ENCODE measurements around the gene LPIN1. TPM values are rescaled to one million over a fixed set of nuclear protein-coding genes. Genes with fewer than 3 reads are reported as not detected.
"Not testable (repeated sequence)": the region's sequence is repeated elsewhere in the genome, so short reads cannot be mapped to it uniquely, and the experiment has no call there.

Gene LPIN1
- total and polyA plus RNA-seq, 8 donors, result 7.3 to 152 (median 18.2) TPM

DNA sequence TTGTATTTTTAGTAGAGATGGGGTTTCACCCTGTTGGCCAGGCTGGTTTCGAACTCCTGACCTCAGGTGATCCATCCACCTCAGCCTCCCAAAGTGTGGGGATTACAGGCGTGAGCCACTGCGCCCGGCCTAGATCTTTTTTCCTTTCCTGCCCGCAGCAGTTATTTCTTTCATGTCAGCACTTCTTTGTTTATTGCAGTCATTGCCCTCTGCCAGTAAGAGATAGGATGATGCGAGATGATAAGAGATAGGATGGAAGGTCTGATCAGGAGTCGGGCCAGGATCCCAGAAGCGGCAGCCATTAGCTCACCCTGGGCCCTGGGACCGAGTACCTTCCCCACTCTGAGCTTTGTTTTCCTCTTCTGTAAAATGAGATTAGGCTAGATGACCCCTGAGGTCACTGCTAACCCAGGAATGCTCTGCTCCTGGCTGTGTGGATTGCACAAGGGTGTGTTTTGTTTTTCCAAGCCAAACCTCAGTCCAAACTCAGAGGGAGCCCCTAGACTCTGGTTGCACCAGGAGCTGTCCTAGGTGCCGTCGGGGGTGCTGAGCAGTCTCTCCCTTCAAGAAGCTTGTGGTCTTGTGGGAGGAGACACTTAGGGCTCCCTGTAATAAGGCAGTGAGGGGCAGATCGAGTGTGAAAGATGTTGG, 63.3 kb downstream of the LPIN1 start:
- no peak for DNase-seq
- peaks cover 30 to 97% (median 87%) of the 10 kb centered on the region in 4 donors for H3K36me3 ChIP-seq
- no peaks in the 10 kb centered on the region for H3K9me3 ChIP-seq
- no peak overlapping the region for H3K27ac ChIP-seq
- no peaks in the 10 kb centered on the region for H3K4me1 ChIP-seq
- no peak for TF ChIP-seq POLR2AphosphoS5 (IDR thresholded peaks at IDR 0.05)
- TF ChIP-seq EP300 (IDR thresholded peaks at IDR 0.05), result no peak
- no peak for TF ChIP-seq POLR2A (IDR thresholded peaks at IDR 0.05)
- TF ChIP-seq CTCF (IDR thresholded peaks at IDR 0.05), result no peak
- no peak overlapping the region for H3K4me3 ChIP-seq
- intact Hi-C loops (cut with DNase I; ENCODE audit: low total_unique reads), result no loop called here
- 90 to 96% (median 92%) methylated on average over 12 of the region's 12 CpGs for WGBS, 5 donors
- H3K27me3 ChIP-seq, result no peaks in the 10 kb centered on the region

GRCh38 chr2:11810237-11810977, 64.0 kb downstream of the LPIN1 start:
- intact Hi-C loops (cut with DNase I; ENCODE audit: low total_unique reads), result no loop called here

GRCh38 chr2:11811036-11811654, 64.7 kb downstream of the LPIN1 start:
- peaks cover 29 to 97% (median 87%) of the 10 kb centered on the region in 4 donors for H3K36me3 ChIP-seq
- H3K9me3 ChIP-seq, result no peaks in the 10 kb centered on the region
- H3K27ac ChIP-seq, result no peak overlapping the region
- intact Hi-C loops (cut with DNase I; ENCODE audit: low total_unique reads), result no loop called here
- WGBS, 5 donors, result 87 to 93% (median 92%) methylated on average over 5 to 6 of the region's 6 CpGs
- no peaks in the 10 kb centered on the region for H3K27me3 ChIP-seq
- no peak overlapping the region for H3K4me3 ChIP-seq
- TF ChIP-seq POLR2AphosphoS5 (IDR thresholded peaks at IDR 0.05) (no peak), POLR2A (IDR thresholded peaks at IDR 0.05) (no peak), CTCF (IDR thresholded peaks at IDR 0.05) (no peak), EP300 (IDR thresholded peaks at IDR 0.05) (no peak)
- no peak for DNase-seq
- no peaks in the 10 kb centered on the region for H3K4me1 ChIP-seq

More at GRCh38 chr2:11810237-11810977, 64.0 kb downstream of the LPIN1 start:
- Histone ChIP-seq H3K4me1 (no peaks in the 10 kb centered on the region), H3K27ac (no peak overlapping the region), H3K4me3 (no peak overlapping the region), H3K9me3 (no peaks in the 10 kb centered on the region), H3K36me3 (peaks cover 29 to 97% (median 87%) of the 10 kb centered on the region in 4 donors), H3K27me3 (no peaks in the 10 kb centered on the region)
- no peak for TF ChIP-seq CTCF (IDR thresholded peaks at IDR 0.05)
- TF ChIP-seq POLR2A (IDR thresholded peaks at IDR 0.05), result no peak
- no peak for TF ChIP-seq EP300 (IDR thresholded peaks at IDR 0.05)
- no peak for TF ChIP-seq POLR2AphosphoS5 (IDR thresholded peaks at IDR 0.05)
- 90 to 97% (median 96%) methylated on average over 11 to 12 of the region's 12 CpGs for WGBS, 5 donors
- DNase-seq, result no peak

DNA sequence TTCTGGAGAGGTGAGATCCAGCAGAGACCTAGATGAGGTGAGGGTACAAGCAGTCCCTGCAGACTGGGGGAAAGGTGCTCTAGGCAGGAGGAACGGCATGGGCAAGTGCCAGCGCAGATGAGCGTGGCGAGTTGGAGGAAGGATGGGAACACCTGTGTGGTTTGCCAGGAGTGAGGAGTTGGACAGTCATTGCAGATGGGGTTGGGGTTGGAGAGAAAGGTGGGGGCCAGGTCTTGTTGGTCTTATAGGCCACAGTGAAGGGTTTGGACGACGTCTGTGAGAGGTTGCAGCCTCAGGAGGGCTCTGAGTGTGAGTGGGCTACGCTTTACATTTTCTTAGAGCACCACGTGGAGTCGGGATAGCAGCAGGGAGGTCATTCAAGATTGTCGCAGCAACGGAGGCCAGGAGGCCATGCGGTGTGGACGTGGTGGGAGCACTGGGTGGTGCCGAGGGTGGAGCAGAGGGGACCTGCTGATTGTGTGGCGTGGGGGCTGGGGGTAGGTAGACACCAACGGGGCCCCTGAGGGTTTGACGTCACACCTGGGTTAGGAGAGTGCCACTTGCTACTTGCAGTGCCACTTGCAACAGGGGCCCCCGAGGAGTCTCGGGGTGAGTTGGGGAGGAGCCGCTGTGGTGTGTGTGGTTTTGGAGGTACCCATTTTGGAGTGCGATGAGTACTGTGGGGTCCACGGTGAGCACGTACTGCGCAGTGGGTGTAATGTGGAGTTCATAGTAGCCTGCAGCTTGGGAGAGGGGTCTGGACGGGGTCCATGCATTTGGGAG, 66.2 kb downstream of the LPIN1 start:
- Histone ChIP-seq H3K27me3 (no peaks in the 10 kb centered on the region), H3K27ac (no peak overlapping the region), H3K9me3 (no peaks in the 10 kb centered on the region), H3K4me1 (no peaks in the 10 kb centered on the region), H3K4me3 (no peak overlapping the region), H3K36me3 (peaks cover 27 to 97% (median 87%) of the 10 kb centered on the region in 4 donors)
- intact Hi-C loops (cut with DNase I; ENCODE audit: low total_unique reads), result no loop called here
- no peak for DNase-seq
- WGBS, 5 donors, result 94 to 96% (median 95%) methylated on average over 25 of the region's 25 CpGs
- TF ChIP-seq POLR2A (IDR thresholded peaks at IDR 0.05) (no peak), POLR2AphosphoS5 (IDR thresholded peaks at IDR 0.05) (no peak), CTCF (IDR thresholded peaks at IDR 0.05) (no peak), EP300 (IDR thresholded peaks at IDR 0.05) (no peak)

DNA sequence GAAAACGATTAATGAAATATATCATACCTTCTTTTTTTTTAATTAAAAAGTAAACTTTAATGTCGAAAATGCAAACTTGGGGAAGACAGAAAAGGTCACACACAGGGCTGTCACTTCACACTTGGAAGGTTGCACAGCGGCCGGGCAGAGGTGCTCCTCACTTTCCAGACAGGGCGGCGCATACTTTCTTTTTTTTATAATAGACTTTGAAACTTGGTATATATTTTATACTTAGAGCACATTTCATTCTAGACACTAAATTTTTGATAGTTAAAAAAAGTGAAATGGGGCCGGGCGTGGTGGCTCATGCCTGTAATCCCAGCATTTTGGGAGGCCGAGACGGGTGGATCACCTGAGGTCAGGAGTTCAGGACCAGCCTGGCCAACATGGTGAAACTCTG, 66.9 kb downstream of the LPIN1 start:
- WGBS, 5 donors, result 91 to 96% (median 94%) methylated on average over 10 of the region's 10 CpGs

More for the DNA sequence above, 66.9 kb downstream of the LPIN1 start:
- H3K36me3 ChIP-seq, result peaks cover 20 to 94% (median 84%) of the 10 kb centered on the region in 4 donors
- H3K4me3 ChIP-seq; H3K9me3 ChIP-seq; H3K27me3 ChIP-seq; H3K27ac ChIP-seq; H3K4me1 ChIP-seq; DNase-seq; intact Hi-C loops (cut with DNase I; ENCODE audit: low total_unique reads): not testable (repeated sequence)
